ENCODE results near the gene SNX10.

SNX10 gene

DNA sequence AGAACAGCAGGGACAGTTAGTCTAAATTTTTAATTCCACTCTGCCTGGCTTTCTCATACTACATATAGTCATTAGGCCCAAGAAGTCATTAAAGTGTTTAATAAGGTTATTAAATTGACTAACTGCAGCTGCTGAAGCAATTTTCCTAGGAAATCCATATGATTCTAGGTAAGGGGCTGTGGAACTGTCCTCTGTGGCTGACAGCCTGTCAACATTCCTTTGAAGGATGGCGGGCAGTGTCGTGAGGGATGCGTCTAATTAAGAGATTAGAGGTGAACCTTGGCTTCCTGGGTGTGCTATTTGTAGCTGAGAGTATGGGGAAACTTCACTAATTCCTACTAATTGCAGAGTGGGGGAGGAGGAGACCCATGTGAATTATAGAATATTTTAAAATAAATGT, 64.6 kb downstream of the SNX10 start:
- H3K9ac ChIP-seq (ENCODE audit: low read depth, low read length), result no peak overlapping the region
- H3K9me3 ChIP-seq (ENCODE audit: control insufficient read depth, insufficient read depth, low read length), result no peaks in the 10 kb centered on the region
- H3K4me3 ChIP-seq (ENCODE audit: low read depth, low read length), result no peak overlapping the region
- no peaks in the 10 kb centered on the region for H3K27me3 ChIP-seq (ENCODE audit: control insufficient read depth, insufficient read depth, low read length)
- H3K36me3 ChIP-seq (ENCODE audit: control insufficient read depth, insufficient read depth, low read length), result no peaks in the 10 kb centered on the region
- no peak overlapping the region for H3K27ac ChIP-seq (ENCODE audit: low read depth, low read length)
- no peaks in the 10 kb centered on the region for H3K4me1 ChIP-seq (ENCODE audit: control insufficient read depth, insufficient read depth, low read length)

DNA sequence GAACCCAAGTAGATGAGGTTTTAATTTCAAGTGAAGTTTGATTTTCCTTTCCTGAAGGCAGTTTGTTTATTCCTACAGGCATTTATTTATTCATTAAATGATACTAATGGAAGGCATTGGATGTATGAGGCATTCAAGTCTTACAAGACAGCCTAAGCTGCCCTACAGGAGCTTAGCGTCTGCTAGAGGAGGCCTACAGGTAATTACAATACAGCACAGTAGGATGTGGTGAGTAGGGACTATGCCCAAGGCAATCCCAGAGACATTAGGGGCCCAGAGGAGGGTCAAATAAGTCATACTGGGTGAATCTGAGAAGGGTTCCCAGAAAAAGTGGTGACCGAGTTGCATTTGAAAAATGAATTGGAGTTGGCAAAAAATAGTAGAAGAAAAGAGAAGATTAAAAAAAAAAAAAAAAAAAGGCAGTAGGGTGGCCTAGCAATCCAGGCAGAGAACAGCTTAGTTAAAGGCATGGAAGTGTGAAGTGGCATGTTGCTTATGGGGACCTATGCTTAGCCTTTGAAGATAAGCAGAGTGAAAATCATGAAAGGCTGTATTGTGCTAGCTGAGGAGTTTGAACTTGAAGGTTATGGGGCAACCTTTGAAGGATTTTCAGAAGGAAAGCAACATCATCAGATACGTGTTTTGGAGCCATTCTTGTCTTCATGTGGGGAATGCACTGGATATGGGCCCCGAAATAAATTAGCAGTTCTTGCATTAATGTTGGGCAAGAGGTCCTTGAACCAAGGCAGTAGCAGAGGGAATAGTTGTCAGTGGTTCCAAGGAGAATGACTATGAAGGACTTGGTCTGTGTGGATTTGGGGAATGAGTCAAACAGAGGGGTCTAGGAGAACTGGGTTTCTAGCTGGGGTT, 65.5 kb downstream of the SNX10 start:
- Histone ChIP-seq H3K9me3 (ENCODE audit: control insufficient read depth, insufficient read depth, low read length) (no peaks in the 10 kb centered on the region), H3K4me3 (ENCODE audit: low read depth, low read length) (no peak overlapping the region), H3K4me1 (ENCODE audit: control insufficient read depth, insufficient read depth, low read length) (no peaks in the 10 kb centered on the region), H3K27ac (ENCODE audit: low read depth, low read length) (no peak overlapping the region), H3K36me3 (ENCODE audit: control insufficient read depth, insufficient read depth, low read length) (no peaks in the 10 kb centered on the region), H3K27me3 (ENCODE audit: control insufficient read depth, insufficient read depth, low read length) (no peaks in the 10 kb centered on the region), H3K9ac (ENCODE audit: low read depth, low read length) (no peak overlapping the region)

DNA sequence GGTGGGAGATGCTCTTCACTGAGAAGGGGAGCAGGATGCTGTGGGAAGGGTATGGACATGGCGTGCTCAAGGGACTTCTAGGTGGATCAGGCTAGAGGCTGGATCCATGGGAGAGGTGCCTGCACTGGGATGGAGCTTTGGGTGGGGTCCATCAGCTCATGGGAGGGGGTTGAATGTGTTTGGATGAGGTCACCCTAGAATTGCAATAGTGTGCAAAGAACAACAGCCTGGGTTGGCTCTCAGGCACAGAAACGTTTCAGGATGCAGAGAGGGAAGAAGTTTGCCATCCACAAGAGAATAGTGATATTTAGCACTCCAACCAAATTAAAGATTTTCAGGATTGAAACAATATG, 66.1 kb downstream of the SNX10 start:
- H3K4me1 ChIP-seq (ENCODE audit: control insufficient read depth, insufficient read depth, low read length), result no peaks in the 10 kb centered on the region
- H3K27me3 ChIP-seq (ENCODE audit: control insufficient read depth, insufficient read depth, low read length), result no peaks in the 10 kb centered on the region
- H3K36me3 ChIP-seq (ENCODE audit: control insufficient read depth, insufficient read depth, low read length), result no peaks in the 10 kb centered on the region
- H3K4me3 ChIP-seq (ENCODE audit: low read depth, low read length), result no peak overlapping the region
- H3K9ac ChIP-seq (ENCODE audit: low read depth, low read length), result no peak overlapping the region
- no peaks in the 10 kb centered on the region for H3K9me3 ChIP-seq (ENCODE audit: control insufficient read depth, insufficient read depth, low read length)
- no peak overlapping the region for H3K27ac ChIP-seq (ENCODE audit: low read depth, low read length)

DNA sequence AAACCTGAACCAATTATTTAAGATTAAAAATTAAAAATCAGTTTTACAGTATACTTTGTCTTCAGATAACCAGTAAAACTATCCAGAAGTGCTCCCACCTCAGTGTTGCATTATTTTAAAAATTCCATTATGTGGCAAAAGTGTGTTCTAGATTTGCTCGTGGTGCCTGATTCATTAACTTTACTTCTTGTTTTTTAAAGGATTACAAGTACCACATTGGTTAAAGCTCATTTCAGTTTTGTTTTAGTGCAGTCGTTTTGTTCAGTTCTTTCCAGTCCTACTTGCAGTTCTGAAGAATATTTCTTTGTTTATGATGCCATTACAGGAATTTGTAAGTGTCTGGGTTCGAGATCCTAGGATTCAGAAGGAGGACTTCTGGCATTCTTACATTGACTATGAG, 69.0 kb downstream of the SNX10 start:
- no peaks in the 10 kb centered on the region for H3K9me3 ChIP-seq (ENCODE audit: control insufficient read depth, insufficient read depth, low read length)
- H3K9ac ChIP-seq (ENCODE audit: low read depth, low read length), result no peak overlapping the region
- H3K4me3 ChIP-seq (ENCODE audit: low read depth, low read length), result no peak overlapping the region
- H3K27ac ChIP-seq (ENCODE audit: low read depth, low read length), result no peak overlapping the region
- H3K4me1 ChIP-seq (ENCODE audit: control insufficient read depth, insufficient read depth, low read length), result 0 out of 2 replicates have a peak, but pooled peaks cover 2% of the 10 kb centered on the region
- H3K27me3 ChIP-seq (ENCODE audit: control insufficient read depth, insufficient read depth, low read length), result no peaks in the 10 kb centered on the region
- no peaks in the 10 kb centered on the region for H3K36me3 ChIP-seq (ENCODE audit: control insufficient read depth, insufficient read depth, low read length)

DNA sequence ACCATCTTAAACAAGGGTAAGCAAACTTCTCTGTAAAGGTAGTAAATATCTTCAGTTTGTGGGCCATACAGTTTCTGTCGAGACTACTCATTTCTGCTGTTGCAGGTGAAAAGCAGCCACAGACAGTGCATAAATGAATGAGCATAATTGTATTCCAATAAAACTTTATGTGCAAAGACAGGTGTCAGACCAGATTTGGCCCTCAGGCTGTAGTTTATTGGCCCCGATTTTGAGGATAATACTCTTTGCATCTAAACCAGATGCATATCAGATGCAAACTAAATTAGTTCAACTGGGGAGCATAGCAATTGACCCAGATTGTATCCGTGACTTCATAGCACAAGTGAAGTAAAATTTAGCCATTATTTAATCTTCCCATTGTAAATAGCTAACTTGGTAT, 70.0 kb downstream of the SNX10 start:
- Histone ChIP-seq H3K4me1 (ENCODE audit: control insufficient read depth, insufficient read depth, low read length) (0 out of 2 replicates have a peak, but pooled peaks cover 2% of the 10 kb centered on the region), H3K27me3 (ENCODE audit: control insufficient read depth, insufficient read depth, low read length) (no peaks in the 10 kb centered on the region), H3K4me3 (ENCODE audit: low read depth, low read length) (no peak overlapping the region)

DNA sequence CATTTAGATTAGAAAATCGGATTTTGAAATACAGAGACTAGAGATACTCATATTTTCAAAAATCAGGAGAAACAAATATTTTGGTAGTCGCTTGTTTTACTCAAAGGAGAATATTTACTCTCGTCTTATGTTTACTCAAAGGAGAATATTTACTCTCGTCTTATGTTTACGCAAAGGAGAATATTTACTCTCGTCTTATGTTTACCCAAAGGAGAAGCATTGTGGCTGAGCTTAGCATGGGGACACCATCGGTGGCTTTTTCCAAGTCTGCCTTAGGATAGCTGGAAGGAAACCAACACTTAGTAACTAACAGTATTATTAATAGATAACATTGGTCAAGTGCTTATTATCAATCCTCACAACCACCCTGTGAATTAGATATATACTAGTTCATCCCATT, 71.8 kb downstream of the SNX10 start:
- Histone ChIP-seq H3K4me3 (ENCODE audit: low read depth, low read length) (no peak overlapping the region), H3K27ac (ENCODE audit: low read depth, low read length) (no peak overlapping the region), H3K4me1 (ENCODE audit: control insufficient read depth, insufficient read depth, low read length) (0 out of 2 replicates have a peak, but pooled peaks cover 2% of the 10 kb centered on the region), H3K9ac (ENCODE audit: low read depth, low read length) (no peak overlapping the region), H3K9me3 (ENCODE audit: control insufficient read depth, insufficient read depth, low read length) (no peaks in the 10 kb centered on the region), H3K27me3 (ENCODE audit: control insufficient read depth, insufficient read depth, low read length) (no peaks in the 10 kb centered on the region), H3K36me3 (ENCODE audit: control insufficient read depth, insufficient read depth, low read length) (no peaks in the 10 kb centered on the region)

More for the DNA sequence above, 70.0 kb downstream of the SNX10 start:
- H3K27ac ChIP-seq (ENCODE audit: low read depth, low read length), result no peak overlapping the region
- H3K9ac ChIP-seq (ENCODE audit: low read depth, low read length), result no peak overlapping the region
- H3K36me3 ChIP-seq (ENCODE audit: control insufficient read depth, insufficient read depth, low read length), result no peaks in the 10 kb centered on the region
- no peaks in the 10 kb centered on the region for H3K9me3 ChIP-seq (ENCODE audit: control insufficient read depth, insufficient read depth, low read length)

DNA sequence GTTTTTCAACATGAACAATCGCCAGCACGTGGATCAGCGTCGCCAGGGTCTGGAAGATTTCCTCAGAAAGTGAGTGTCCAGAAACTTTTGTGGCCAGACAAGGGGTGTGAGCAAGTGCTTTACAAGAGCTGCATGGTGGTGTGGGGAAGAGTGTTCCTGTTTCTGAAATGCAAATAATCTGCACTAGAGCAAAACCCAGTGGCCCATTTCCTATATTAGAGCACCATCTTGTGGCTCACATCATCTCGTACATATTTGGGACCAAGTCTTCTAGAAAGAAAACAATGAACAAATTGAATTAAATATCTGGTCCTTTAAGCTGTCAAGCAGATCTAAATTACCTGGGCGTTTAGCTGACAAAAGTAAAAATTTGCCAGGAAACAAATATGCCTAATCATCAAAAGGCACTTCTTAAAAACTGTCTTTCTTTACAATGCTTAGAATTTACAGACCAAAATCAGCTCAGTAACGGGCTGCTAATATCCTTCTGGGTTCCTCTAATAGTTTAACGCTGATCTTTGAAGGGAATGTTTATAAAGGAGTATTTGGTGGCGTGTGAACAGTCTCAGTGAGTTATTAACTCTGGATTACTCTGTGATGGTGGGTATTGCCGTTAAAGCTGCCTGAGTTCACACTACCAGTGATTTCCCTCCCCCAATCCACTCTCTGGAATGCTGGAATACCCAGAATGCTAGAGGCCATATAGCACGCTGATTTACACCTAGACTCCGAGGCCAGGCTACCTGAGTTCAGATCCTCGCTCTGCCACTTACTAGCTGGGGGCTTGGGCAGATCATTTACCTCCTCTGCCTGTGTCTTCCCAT, 73.6 kb downstream of the SNX10 start:
- H3K27me3 ChIP-seq (ENCODE audit: control insufficient read depth, insufficient read depth, low read length), result no peaks in the 10 kb centered on the region
- 0 out of 2 replicates have a peak, but pooled peaks cover 2% of the 10 kb centered on the region for H3K4me1 ChIP-seq (ENCODE audit: control insufficient read depth, insufficient read depth, low read length)
- no peaks in the 10 kb centered on the region for H3K36me3 ChIP-seq (ENCODE audit: control insufficient read depth, insufficient read depth, low read length)
- no peak overlapping the region for H3K27ac ChIP-seq (ENCODE audit: low read depth, low read length)
- no peak overlapping the region for H3K9ac ChIP-seq (ENCODE audit: low read depth, low read length)
- no peaks in the 10 kb centered on the region for H3K9me3 ChIP-seq (ENCODE audit: control insufficient read depth, insufficient read depth, low read length)
- H3K4me3 ChIP-seq (ENCODE audit: low read depth, low read length), result no peak overlapping the region

DNA sequence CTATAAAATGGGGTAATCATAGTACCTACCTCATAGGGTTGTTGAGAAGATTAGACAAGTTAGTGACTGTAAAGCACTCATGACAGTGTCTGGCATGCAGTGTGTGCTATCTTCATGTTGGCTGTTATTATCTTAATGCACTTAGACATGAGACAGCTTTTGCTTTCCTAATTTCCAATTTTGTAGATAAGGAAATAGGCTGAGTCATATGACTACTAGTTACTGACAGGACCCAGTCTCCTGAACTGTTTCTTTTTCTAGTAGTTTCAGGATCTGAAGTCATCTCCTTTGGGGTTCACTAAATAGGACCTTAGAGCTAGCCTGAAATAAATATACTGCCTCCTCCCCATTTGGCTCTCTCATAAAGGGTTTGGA, 74.2 kb downstream of the SNX10 start:
- Histone ChIP-seq H3K27ac (ENCODE audit: low read depth, low read length) (no peak overlapping the region), H3K36me3 (ENCODE audit: control insufficient read depth, insufficient read depth, low read length) (no peaks in the 10 kb centered on the region), H3K9ac (ENCODE audit: low read depth, low read length) (no peak overlapping the region), H3K4me1 (ENCODE audit: control insufficient read depth, insufficient read depth, low read length) (0 out of 2 replicates have a peak, but pooled peaks cover 2% of the 10 kb centered on the region), H3K4me3 (ENCODE audit: low read depth, low read length) (no peak overlapping the region), H3K9me3 (ENCODE audit: control insufficient read depth, insufficient read depth, low read length) (no peaks in the 10 kb centered on the region), H3K27me3 (ENCODE audit: control insufficient read depth, insufficient read depth, low read length) (no peaks in the 10 kb centered on the region)

DNA sequence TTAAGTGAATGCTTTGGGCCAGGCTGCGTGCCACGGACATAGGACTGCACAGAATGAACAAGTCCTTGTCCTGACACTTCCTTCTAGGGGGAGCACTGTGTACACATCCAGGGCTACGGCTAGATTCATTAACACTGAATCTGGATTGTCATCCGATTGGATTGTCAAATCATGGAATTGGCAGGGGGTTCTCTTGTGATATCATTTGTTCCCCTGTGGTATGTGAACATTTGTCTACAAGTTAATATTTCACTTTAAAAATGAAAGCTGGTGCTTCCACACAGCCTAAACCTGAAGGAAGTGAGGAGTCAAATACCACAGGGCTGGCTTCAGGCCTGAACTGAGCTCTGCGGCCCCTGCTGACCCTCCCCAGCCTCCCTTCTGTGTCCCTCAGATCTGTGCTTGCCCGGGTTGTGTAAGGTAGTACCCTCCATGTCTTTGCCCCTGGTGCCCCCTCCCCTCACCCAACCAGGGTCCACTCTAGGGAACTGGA, 75.6 kb downstream of the SNX10 start:
- Histone ChIP-seq H3K9ac (ENCODE audit: low read depth, low read length) (no peak overlapping the region), H3K36me3 (ENCODE audit: control insufficient read depth, insufficient read depth, low read length) (no peaks in the 10 kb centered on the region), H3K9me3 (ENCODE audit: control insufficient read depth, insufficient read depth, low read length) (no peaks in the 10 kb centered on the region), H3K4me1 (ENCODE audit: control insufficient read depth, insufficient read depth, low read length) (0 out of 2 replicates have a peak, but pooled peaks cover 2% of the 10 kb centered on the region), H3K27me3 (ENCODE audit: control insufficient read depth, insufficient read depth, low read length) (no peaks in the 10 kb centered on the region), H3K27ac (ENCODE audit: low read depth, low read length) (no peak overlapping the region), H3K4me3 (ENCODE audit: low read depth, low read length) (no peak overlapping the region)

DNA sequence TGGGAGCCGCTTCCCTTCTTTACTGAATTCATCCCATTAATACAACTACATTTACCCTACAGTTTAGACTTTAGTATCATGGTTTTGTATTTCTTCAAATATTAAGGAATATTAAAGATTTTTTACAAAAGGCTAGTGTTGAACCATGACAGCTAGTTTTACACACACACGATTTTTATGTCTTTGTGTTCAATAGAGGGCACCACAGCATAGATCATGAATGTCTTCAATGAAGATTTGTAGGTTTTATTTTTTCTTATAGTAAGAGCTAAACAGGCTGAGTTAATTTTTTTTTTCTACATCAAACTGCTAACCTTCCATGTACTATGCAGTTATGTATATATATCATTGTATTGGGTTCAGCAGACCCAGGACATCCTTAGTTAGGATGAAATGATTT, 76.9 kb downstream of the SNX10 start:
- peaks cover 2% of the 10 kb centered on the region; the same call in 1 of the 2 replicates for H3K4me1 ChIP-seq (ENCODE audit: control insufficient read depth, insufficient read depth, low read length)
- no peaks in the 10 kb centered on the region for H3K27me3 ChIP-seq (ENCODE audit: control insufficient read depth, insufficient read depth, low read length)
- no peak overlapping the region for H3K27ac ChIP-seq (ENCODE audit: low read depth, low read length)
- H3K4me3 ChIP-seq (ENCODE audit: low read depth, low read length), result no peak overlapping the region
- H3K36me3 ChIP-seq (ENCODE audit: control insufficient read depth, insufficient read depth, low read length), result no peaks in the 10 kb centered on the region
- no peaks in the 10 kb centered on the region for H3K9me3 ChIP-seq (ENCODE audit: control insufficient read depth, insufficient read depth, low read length)
- no peak overlapping the region for H3K9ac ChIP-seq (ENCODE audit: low read depth, low read length)

DNA sequence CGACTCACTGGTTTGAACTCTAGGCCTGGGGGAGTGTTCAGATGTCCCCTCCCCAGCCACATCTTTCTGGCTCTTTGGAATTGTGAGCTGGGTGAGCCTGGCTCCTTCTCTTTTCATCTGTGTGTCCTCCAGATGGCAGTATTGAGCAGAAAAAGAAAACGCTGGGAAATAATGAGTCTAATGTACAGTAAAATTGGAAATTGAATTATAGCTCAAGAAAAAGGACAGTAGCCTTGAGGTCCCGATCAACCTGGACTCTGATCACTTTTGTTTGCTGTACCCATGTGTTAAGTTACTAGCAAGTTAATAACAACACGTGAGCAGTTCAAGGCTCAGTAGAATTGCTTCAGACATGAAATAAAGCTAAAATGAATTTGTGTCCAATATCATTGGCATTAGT, 77.9 kb downstream of the SNX10 start:
- Histone ChIP-seq H3K36me3 (ENCODE audit: control insufficient read depth, insufficient read depth, low read length) (no peaks in the 10 kb centered on the region), H3K27ac (ENCODE audit: low read depth, low read length) (no peak overlapping the region), H3K9ac (ENCODE audit: low read depth, low read length) (no peak overlapping the region), H3K9me3 (ENCODE audit: control insufficient read depth, insufficient read depth, low read length) (no peaks in the 10 kb centered on the region), H3K4me1 (ENCODE audit: control insufficient read depth, insufficient read depth, low read length) (peaks cover 6% of the 10 kb centered on the region), H3K27me3 (ENCODE audit: control insufficient read depth, insufficient read depth, low read length) (no peaks in the 10 kb centered on the region; the same call in 1 of the 2 replicates), H3K4me3 (ENCODE audit: low read depth, low read length) (no peak overlapping the region)

Measured in HUES48 (cell line).